Tibial artery (tissue), 4 donors: ENCODE measurements around the gene HUWE1.

Experiments
- DNase-seq, 2 donors: peaks; one replicate each; pipeline ENCODE4 v3.0.0-alpha.2; 2019
- H3K27ac ChIP-seq, 2 donors: fragments of 200-600 bp; sonication (generic) in 1 of 2; 1 replicate in 1 of 2; 2 replicates in 1 of 2; pipeline ENCODE4 v1.5.1; 2018 to 2019; ENCODE audit warnings: mild to moderate bottlenecking in 1 of 2
- H3K27me3 ChIP-seq, 2 donors: fragments of 200-600 bp; sonication (generic) in 1 of 2; one replicate each; pipeline versions ENCODE4 v1.5.1 to v1.6.0; 2016 to 2019
- H3K36me3 ChIP-seq, 3 donors: fragments of 200-600 bp; sonication (generic) in 2 of 3; one replicate each; pipeline ENCODE4 v1.5.1; 2016 to 2019; ENCODE audit warnings: mild to moderate bottlenecking in 2 of 3
- H3K4me1 ChIP-seq, 4 donors: fragments of 200-600 bp; sonication (generic) in 2 of 4; 1 replicate in 3 of 4; 2 replicates in 1 of 4; pipeline ENCODE4 v1.5.1; 2016 to 2019
- H3K4me3 ChIP-seq, 2 donors: fragments of 200-600 bp; sonication (generic) in 1 of 2; 1 replicate in 1 of 2; 2 replicates in 1 of 2; pipeline ENCODE4 v1.5.1; 2018 to 2019; ENCODE audit warnings: mild to moderate bottlenecking in 2 of 2
- H3K9me3 ChIP-seq, 3 donors: fragments of 200-600 bp; sonication (generic) in 1 of 3; one replicate each; pipeline ENCODE4 v1.5.1; 2016 to 2019
- intact Hi-C: fragments of 100-400 bp; cut with DNase I; formaldehyde crosslinking; loops from one replicate; pipeline ENCODE4 v1.15.0; 2023; ENCODE audit warnings: low total_unique reads
- TF ChIP-seq, protein P1 (sequence below), 2 experiments: fragments of 200-600 bp in 1 of 2; fragments of 450-650 bp in 1 of 2; IDR thresholded peaks; one replicate each; pipeline ENCODE4 v1.5.1; 2017 to 2019; ENCODE audit warnings: antibody characterized with exemption in 2 of 2, mild to moderate bottlenecking in 1 of 2, moderate library complexity in 1 of 2

Gene HUWE1

DNA sequence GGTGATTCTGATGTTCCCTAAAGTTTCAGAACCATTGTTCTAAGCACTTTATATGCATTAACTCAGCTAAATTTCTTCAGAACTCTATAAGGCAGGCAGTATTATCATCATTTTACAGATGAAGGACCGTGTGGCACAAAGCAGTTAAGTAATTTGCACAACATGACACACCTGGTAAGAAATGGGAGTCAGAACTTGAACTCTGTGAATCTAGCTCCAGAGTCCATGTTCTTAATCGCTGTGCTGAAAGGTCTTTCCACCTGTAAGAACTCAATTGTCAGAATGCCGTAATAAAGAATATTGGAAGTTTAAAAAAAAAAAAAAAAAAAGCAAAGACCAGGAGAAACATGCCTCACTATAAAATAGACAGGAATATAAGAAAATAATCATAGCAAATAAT is 9.2 kb downstream of the HUWE1 start:
- H3K36me3 ChIP-seq = peaks cover 0 to 6% (median 0%) of the 10 kb centered on the region in 3 donors
- H3K27me3 ChIP-seq = no peaks in the 10 kb centered on the region
- DNase-seq = no peak
- no peak overlapping the region for H3K27ac ChIP-seq
- H3K4me1 ChIP-seq = peaks cover 0 to 8% (median 0%) of the 10 kb centered on the region in 4 donors
- no peak overlapping the region for H3K4me3 ChIP-seq
- intact Hi-C loops = no loop called here
- TF ChIP-seq, protein P1, sequence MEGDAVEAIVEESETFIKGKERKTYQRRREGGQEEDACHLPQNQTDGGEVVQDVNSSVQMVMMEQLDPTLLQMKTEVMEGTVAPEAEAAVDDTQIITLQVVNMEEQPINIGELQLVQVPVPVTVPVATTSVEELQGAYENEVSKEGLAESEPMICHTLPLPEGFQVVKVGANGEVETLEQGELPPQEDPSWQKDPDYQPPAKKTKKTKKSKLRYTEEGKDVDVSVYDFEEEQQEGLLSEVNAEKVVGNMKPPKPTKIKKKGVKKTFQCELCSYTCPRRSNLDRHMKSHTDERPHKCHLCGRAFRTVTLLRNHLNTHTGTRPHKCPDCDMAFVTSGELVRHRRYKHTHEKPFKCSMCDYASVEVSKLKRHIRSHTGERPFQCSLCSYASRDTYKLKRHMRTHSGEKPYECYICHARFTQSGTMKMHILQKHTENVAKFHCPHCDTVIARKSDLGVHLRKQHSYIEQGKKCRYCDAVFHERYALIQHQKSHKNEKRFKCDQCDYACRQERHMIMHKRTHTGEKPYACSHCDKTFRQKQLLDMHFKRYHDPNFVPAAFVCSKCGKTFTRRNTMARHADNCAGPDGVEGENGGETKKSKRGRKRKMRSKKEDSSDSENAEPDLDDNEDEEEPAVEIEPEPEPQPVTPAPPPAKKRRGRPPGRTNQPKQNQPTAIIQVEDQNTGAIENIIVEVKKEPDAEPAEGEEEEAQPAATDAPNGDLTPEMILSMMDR (IDR thresholded peaks at IDR 0.05) = no peak
- H3K9me3 ChIP-seq = no peaks in the 10 kb centered on the region

DNA sequence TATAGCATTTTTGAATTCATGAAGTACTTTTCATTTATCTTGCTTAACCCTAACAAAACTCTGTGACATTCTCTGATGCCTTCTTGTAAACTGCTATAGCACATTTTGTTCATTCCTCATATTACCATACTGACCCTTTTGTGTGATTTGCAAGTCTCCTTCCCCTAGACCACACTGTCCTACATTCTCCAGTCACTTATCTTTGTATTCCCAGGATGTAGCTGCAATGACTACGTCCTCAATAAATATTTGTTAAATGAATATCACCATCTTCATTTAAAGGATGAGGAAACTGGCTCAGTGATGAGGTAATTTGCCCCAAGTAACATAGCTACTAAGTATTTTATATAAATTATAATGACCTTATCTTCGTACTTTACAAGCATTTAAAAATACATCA is 11.9 kb downstream of the HUWE1 start:
- Histone ChIP-seq H3K36me3 (peaks cover 0 to 6% (median 0%) of the 10 kb centered on the region in 3 donors), H3K4me3 (no peak overlapping the region), H3K27me3 (no peaks in the 10 kb centered on the region), H3K27ac (no peak overlapping the region), H3K4me1 (peaks cover 0 to 8% (median 0%) of the 10 kb centered on the region in 4 donors), H3K9me3 (no peaks in the 10 kb centered on the region)
- intact Hi-C loops = no loop called here
- DNase-seq = no peak
- TF ChIP-seq, protein P1 (IDR thresholded peaks at IDR 0.05) = no peak

DNA sequence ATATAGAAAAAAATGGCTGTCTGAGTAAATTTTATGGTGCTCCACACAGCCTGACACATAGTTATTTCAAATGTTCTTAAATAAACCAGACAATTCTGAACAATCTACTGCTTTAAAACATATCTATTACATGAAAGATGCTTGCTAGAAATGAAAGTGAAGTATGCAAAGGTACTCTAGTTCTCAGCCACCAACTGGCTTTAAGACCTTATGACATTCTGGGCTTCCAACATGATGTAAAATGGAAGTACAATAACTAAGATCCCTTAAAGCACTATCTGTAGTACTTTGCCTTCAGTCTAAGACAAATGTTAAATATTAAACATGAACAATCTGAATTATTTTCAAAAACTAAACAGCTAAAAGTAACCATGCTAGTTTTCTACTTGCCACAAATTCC is 17.3 kb downstream of the HUWE1 start:
- Histone ChIP-seq H3K4me3 (no peak overlapping the region), H3K9me3 (no peaks in the 10 kb centered on the region), H3K4me1 (peaks cover 0 to 32% (median 0%) of the 10 kb centered on the region in 4 donors), H3K27ac (no peak overlapping the region), H3K27me3 (no peaks in the 10 kb centered on the region), H3K36me3 (no peaks in the 10 kb centered on the region)
- DNase-seq = no peak
- TF ChIP-seq, protein P1 (IDR thresholded peaks at IDR 0.05) = no peak
- intact Hi-C loops = no loop called here

DNA sequence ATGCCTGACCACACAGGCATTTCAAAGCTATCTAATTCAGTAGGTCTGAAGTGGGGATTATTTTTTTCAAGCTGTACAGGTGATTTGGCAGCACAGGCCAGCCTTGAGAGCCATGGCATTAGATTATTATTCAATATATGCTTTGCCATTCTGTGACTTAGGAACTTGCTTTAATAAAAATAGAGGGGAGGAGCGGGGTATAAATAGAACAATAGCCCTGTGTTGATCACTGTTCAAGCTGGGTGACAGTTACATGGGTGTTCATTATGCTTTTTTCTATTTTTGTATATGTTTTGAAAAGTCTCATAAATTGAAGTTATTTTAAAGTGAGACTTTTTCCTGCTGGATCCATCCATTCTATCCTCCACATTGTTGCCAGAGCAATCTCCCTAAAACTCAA is 20.3 kb downstream of the HUWE1 start:
- Histone ChIP-seq H3K27me3 (no peaks in the 10 kb centered on the region), H3K27ac (no peak overlapping the region), H3K4me3 (no peak overlapping the region), H3K9me3 (no peaks in the 10 kb centered on the region), H3K4me1 (peaks cover 0 to 32% (median 0%) of the 10 kb centered on the region in 4 donors), H3K36me3 (no peaks in the 10 kb centered on the region)
- intact Hi-C loops = no loop called here
- TF ChIP-seq, protein P1 (IDR thresholded peaks at IDR 0.05) = no peak
- no peak for DNase-seq

DNA sequence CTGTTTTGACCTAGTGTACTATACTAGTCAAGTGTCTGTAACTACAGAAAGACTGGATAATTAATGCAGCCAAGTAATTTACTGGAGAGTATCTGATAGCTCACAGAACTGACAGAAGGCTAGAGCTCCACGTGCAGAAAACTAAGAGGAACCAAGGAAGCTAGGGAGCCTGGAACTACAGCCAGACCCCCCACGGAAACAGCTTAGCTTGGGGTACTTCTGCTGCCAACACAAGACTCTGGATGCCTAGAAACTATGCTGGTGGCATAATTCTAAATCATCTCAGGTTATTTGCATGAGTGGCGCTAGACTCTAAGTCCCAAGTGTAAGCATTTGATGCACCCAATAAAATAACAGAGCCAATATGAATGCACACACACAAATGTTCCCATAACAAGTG is 26.5 kb downstream of the HUWE1 start:
- TF ChIP-seq, protein P1 (IDR thresholded peaks at IDR 0.05) = no peak
- Histone ChIP-seq H3K27me3 (no peaks in the 10 kb centered on the region), H3K36me3 (no peaks in the 10 kb centered on the region), H3K4me3 (no peak overlapping the region), H3K27ac (no peak overlapping the region), H3K4me1 (peaks cover 0 to 6% (median 0%) of the 10 kb centered on the region in 4 donors), H3K9me3 (no peaks in the 10 kb centered on the region)
- intact Hi-C loops = no loop called here
- DNase-seq = no peak

DNA sequence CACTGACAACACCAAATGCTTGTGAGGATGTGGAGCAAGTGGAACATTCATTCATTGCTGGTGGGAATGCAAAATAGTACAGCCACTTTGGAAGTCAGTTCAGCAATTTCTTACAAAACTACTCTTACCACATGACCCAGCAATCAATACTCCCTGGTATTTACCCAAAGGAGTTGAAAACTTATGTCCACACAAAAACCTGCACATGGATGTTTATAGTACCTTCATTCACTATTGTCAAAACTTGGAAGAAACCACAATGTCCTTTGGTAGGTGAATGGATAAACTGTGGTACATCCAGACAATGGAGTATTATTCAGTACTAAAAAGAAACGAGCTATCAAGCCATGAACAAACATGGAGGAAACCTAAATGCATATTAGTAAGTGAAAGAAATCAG is 27.5 kb downstream of the HUWE1 start:
- TF ChIP-seq, protein P1 (IDR thresholded peaks at IDR 0.05) = no peak
- Histone ChIP-seq H3K4me1 (peaks cover 0 to 4% (median 0%) of the 10 kb centered on the region in 4 donors), H3K4me3 (no peak overlapping the region), H3K9me3 (no peaks in the 10 kb centered on the region), H3K36me3 (no peaks in the 10 kb centered on the region), H3K27me3 (no peaks in the 10 kb centered on the region), H3K27ac (no peak overlapping the region)
- intact Hi-C loops = no loop called here
- no peak for DNase-seq
